Measurements from ENCODE around the gene KARS1.

- TF ChIP-seq POLR2AphosphoS5 (IDR thresholded peaks at IDR 0.05) (peak; percentile 97), CTCF (IDR thresholded peaks at IDR 0.05) (no peak), POLR2A (IDR thresholded peaks at IDR 0.05) (peak; percentile 91 to 94), EP300 (IDR thresholded peaks at IDR 0.05) (no peak)
Observed at GRCh38 chr16:75647492-75648264, at the start of gene KARS1, which contains the start of gene TERF2IP.

All from gastroesophageal sphincter (tissue), 3 donors.